ENCODE results near the gene ULK2. TPM values are rescaled to one million over a fixed set of nuclear protein-coding genes. Genes with fewer than 3 reads are reported as not detected.

The ULK2 gene
- total RNA-seq, 6 donors from 2014 or later = 16.2 to 43.0 (median 26.2) TPM

GRCh38 chr17:19727501-19728078 is 140.1 kb downstream of the ULK2 start:
- ATAC-seq (ENCODE audit: low FRiP score in 2 of 2) = peak; percentile 37 to 81
- Histone ChIP-seq H3K36me3 (no peaks in the 10 kb centered on the region), H3K27ac (peak overlapping the region; percentile 83 to 87 (median 84)), H3K27me3 (no peaks in the 10 kb centered on the region), H3K9me3 (no peaks in the 10 kb centered on the region), H3K4me3 (no peak overlapping the region), H3K4me1 (peaks cover 32 to 47% (median 39%) of the 10 kb centered on the region in 4 donors)
- DNase-seq = peak in 1 of 2 donors; percentile 49
- WGBS, 2 donors = 34 to 80% methylated on average over 4 of the region's 4 CpGs
- TF ChIP-seq EP300 (IDR thresholded peaks at IDR 0.05) (peak in 3 of 4 donors; percentile 63 to 80 (median 76)), POLR2AphosphoS5 (IDR thresholded peaks at IDR 0.05) (peak; percentile 46 to 59), CTCF (IDR thresholded peaks at IDR 0.05) (no peak)

GRCh38 chr17:19726631-19727376 is 140.9 kb downstream of the ULK2 start:
- DNase-seq (no peak), ATAC-seq (ENCODE audit: low FRiP score in 2 of 2) (peak in 1 of 2 donors; percentile 28)
- Histone ChIP-seq H3K4me3 (no peak overlapping the region), H3K4me1 (peaks cover 32 to 47% (median 39%) of the 10 kb centered on the region in 4 donors), H3K9me3 (no peaks in the 10 kb centered on the region), H3K27ac (peak overlapping the region; percentile 83 to 87 (median 84)), H3K36me3 (no peaks in the 10 kb centered on the region), H3K27me3 (no peaks in the 10 kb centered on the region)
- WGBS, 2 donors = 66 to 81% methylated on average over 7 of the region's 7 CpGs
- TF ChIP-seq POLR2A (IDR thresholded peaks at IDR 0.05) (no peak), CTCF (IDR thresholded peaks at IDR 0.05) (no peak), EP300 (IDR thresholded peaks at IDR 0.05) (no peak), POLR2AphosphoS5 (IDR thresholded peaks at IDR 0.05) (no peak)

- H3K27ac ChIP-seq = peak overlapping the region in 2 of 4 donors; percentile 67 to 71
- H3K27me3 ChIP-seq = no peaks in the 10 kb centered on the region
- H3K9me3 ChIP-seq = no peaks in the 10 kb centered on the region
- H3K4me1 ChIP-seq = peaks cover 34 to 50% (median 42%) of the 10 kb centered on the region in 4 donors
- no peak for TF ChIP-seq POLR2A (IDR thresholded peaks at IDR 0.05)
- no peak for TF ChIP-seq EP300 (IDR thresholded peaks at IDR 0.05)
- no peak for TF ChIP-seq CTCF (IDR thresholded peaks at IDR 0.05)
- TF ChIP-seq POLR2AphosphoS5 (IDR thresholded peaks at IDR 0.05) = no peak
- ATAC-seq (ENCODE audit: low FRiP score in 2 of 2) = no peak
- DNase-seq = peak in 1 of 2 donors; percentile 40
- 81 to 82% methylated on average over 5 of the region's 5 CpGs for whole genome bisulfite sequencing, 2 donors
- H3K36me3 ChIP-seq = no peaks in the 10 kb centered on the region
- H3K4me3 ChIP-seq = no peak overlapping the region
Observed at GRCh38 chr17:19725486-19725885, 142.2 kb downstream of the ULK2 start.

GRCh38 chr17:19724501-19725420 is 143.0 kb downstream of the ULK2 start:
- peak; percentile 68 to 72 for ATAC-seq (ENCODE audit: low FRiP score in 2 of 2)
- TF ChIP-seq CTCF (IDR thresholded peaks at IDR 0.05) (peak in 1 of 6 experiments; percentile 3), EP300 (IDR thresholded peaks at IDR 0.05) (no peak), POLR2A (IDR thresholded peaks at IDR 0.05) (peak in 2 of 4 donors; percentile 6 to 72), POLR2AphosphoS5 (IDR thresholded peaks at IDR 0.05) (peak; percentile 24 to 34)
- H3K27ac ChIP-seq = peak overlapping the region; percentile 58 to 71 (median 66)

More at GRCh38 chr17:19724501-19725420, 143.0 kb downstream of the ULK2 start:
- DNase-seq = peak; percentile 87 to 92
- H3K4me1 ChIP-seq = peaks cover 36 to 53% (median 45%) of the 10 kb centered on the region in 4 donors
- H3K36me3 ChIP-seq = no peaks in the 10 kb centered on the region
- no peaks in the 10 kb centered on the region for H3K9me3 ChIP-seq
- WGBS, 2 donors = 44 to 75% methylated on average over 7 to 36 of the region's 55 CpGs
- no peaks in the 10 kb centered on the region for H3K27me3 ChIP-seq
- H3K4me3 ChIP-seq = peak overlapping the region in 3 of 4 donors; percentile 25 to 44 (median 40)
